ENCODE data around the gene FOXO3. TPM values are rescaled to one million over a fixed set of nuclear protein-coding genes. Genes with fewer than 3 reads are reported as not detected.

The FOXO3 gene
- polyA plus RNA-seq, 1 donor (not counting 4 experiments of a cell fraction or from before 2014, with no cell fraction given) = 17.6 TPM

DNA sequence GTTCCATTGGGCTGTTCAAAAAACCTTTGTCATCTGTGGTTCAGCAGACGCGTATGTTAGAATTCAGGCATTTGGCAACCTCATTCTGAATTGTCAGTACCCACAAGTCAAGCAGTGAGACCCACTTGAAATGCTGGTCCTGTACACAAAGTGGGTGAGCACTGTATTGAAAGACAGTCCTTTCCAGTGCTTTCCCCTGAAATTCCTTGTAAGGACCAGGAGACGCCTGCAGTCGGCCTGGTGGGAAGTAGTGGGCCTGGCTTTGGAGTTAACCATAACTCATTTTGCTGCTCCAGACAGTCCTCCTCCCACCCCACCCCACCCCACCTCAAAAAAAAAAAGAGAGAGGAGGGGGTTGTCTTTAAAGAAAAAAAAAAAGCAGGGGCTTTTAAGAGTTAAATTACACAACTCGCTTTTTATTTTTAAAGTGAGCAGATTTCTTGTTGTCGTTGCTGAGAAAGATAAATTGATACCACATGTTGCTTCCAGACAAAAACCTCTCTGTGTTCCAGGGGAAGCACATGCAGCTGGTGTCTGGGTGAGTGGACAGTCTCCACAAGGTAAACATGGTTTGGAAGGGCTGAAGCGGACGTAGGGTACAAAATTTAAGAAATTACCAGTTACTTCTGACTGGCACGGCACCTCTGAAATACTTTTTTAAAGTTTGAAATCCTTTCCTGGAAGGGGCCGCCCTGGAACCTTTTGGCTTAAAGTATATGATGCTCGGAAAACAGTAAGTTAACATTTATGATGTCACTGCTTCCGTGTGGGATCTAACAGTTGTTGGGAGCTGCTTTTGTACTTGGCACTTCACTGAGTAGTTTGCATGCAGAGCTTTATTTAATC, 95.3 kb downstream of the FOXO3 start:
- DNase-seq (ENCODE audit: low read depth, low spot score) (no peak), FAIRE-seq (no peak)
- Histone ChIP-seq H2AFZ (ENCODE audit: control insufficient read depth, low read length) (no peak overlapping the region), H3K4me1 (ENCODE audit: control insufficient read depth, extremely low read depth, insufficient read depth, low read length) (peaks cover 42% of the 10 kb centered on the region), H3K9me3 (ENCODE audit: control insufficient read depth, low read depth, low read length) (no peaks in the 10 kb centered on the region), H3K4me2 (ENCODE audit: control insufficient read depth, extremely low read depth, insufficient read depth, low read depth, low read length) (no peak overlapping the region), H3K79me2 (ENCODE audit: control insufficient read depth, insufficient read depth, low read length) (peaks cover 70% of the 10 kb centered on the region), H4K20me1 (ENCODE audit: control insufficient read depth, extremely low read depth, insufficient read depth, low read length) (no peaks in the 10 kb centered on the region), H3K27me3 (ENCODE audit: control insufficient read depth, extremely low read depth, insufficient read depth, low read length) (no peaks in the 10 kb centered on the region), H3K4me3 (ENCODE audit: control insufficient read depth in 2 of 3, extremely low read depth in 1 of 3, insufficient read depth in 2 of 3, low read depth in 1 of 3, low read length in 3 of 3) (no peak overlapping the region), H3K9me1 (ENCODE audit: control insufficient read depth, extremely low read depth, insufficient read depth, low read length) (no peaks in the 10 kb centered on the region), H3K27ac (ENCODE audit: control insufficient read depth, insufficient read depth, low read length) (no peak overlapping the region), H3K9ac (ENCODE audit: control insufficient read depth, extremely low read depth, insufficient read depth, low read length) (no peak overlapping the region), H3K36me3 (ENCODE audit: control insufficient read depth in 2 of 2, extremely low read depth in 1 of 2, insufficient read depth in 2 of 2, low read length in 2 of 2) (no peaks in the 10 kb centered on the region)
- dilution Hi-C loops (cut with MboI; ENCODE audit: extremely low pct_ligation_motif_present, low sequenced_read_pairs) = no loop called here
- no peak for TF ChIP-seq EZH2 (IDR thresholded peaks at IDR 0.05; ENCODE audit: low read length)
- TF ChIP-seq, protein P1, sequence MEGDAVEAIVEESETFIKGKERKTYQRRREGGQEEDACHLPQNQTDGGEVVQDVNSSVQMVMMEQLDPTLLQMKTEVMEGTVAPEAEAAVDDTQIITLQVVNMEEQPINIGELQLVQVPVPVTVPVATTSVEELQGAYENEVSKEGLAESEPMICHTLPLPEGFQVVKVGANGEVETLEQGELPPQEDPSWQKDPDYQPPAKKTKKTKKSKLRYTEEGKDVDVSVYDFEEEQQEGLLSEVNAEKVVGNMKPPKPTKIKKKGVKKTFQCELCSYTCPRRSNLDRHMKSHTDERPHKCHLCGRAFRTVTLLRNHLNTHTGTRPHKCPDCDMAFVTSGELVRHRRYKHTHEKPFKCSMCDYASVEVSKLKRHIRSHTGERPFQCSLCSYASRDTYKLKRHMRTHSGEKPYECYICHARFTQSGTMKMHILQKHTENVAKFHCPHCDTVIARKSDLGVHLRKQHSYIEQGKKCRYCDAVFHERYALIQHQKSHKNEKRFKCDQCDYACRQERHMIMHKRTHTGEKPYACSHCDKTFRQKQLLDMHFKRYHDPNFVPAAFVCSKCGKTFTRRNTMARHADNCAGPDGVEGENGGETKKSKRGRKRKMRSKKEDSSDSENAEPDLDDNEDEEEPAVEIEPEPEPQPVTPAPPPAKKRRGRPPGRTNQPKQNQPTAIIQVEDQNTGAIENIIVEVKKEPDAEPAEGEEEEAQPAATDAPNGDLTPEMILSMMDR (optimal IDR thresholded peaks at IDR 0.05 in 1 of 3, IDR thresholded peaks at IDR 0.05 in 1 of 3, conservative IDR thresholded peaks at IDR 0.05 in 1 of 3; ENCODE audit: extremely low read depth in 1 of 3, insufficient read depth in 2 of 3, low read length in 3 of 3) = no peak

DNA sequence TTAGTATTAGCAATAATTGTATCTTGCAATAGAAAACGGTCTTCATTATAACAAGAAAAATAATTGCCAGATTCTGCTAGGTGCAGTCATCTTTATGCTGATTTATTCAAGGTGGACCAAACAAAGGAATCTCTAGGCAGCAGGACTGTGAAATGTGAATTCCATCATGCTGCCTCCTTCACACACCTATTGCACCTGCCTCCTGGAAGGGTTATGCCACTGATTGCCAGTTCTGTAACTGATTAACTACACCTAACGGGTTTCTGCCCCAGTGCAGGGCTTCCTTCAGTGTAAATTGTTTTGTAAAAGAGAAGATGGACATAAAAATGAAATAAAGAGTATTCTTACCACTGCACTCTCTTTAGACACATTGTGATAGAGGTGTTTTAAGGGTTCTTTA, 96.1 kb downstream of the FOXO3 start:
- Histone ChIP-seq H3K27ac (ENCODE audit: control insufficient read depth, insufficient read depth, low read length) (no peak overlapping the region), H3K9me1 (ENCODE audit: control insufficient read depth, extremely low read depth, insufficient read depth, low read length) (no peaks in the 10 kb centered on the region), H2AFZ (ENCODE audit: control insufficient read depth, low read length) (no peak overlapping the region), H3K9ac (ENCODE audit: control insufficient read depth, extremely low read depth, insufficient read depth, low read length) (no peak overlapping the region), H3K4me1 (ENCODE audit: control insufficient read depth, extremely low read depth, insufficient read depth, low read length) (peaks cover 42% of the 10 kb centered on the region), H3K27me3 (ENCODE audit: control insufficient read depth, extremely low read depth, insufficient read depth, low read length) (no peaks in the 10 kb centered on the region), H3K79me2 (ENCODE audit: control insufficient read depth, insufficient read depth, low read length) (peaks cover 73% of the 10 kb centered on the region), H3K9me3 (ENCODE audit: control insufficient read depth, low read depth, low read length) (no peaks in the 10 kb centered on the region), H3K36me3 (ENCODE audit: control insufficient read depth in 2 of 2, extremely low read depth in 1 of 2, insufficient read depth in 2 of 2, low read length in 2 of 2) (no peaks in the 10 kb centered on the region), H4K20me1 (ENCODE audit: control insufficient read depth, extremely low read depth, insufficient read depth, low read length) (no peaks in the 10 kb centered on the region), H3K4me2 (ENCODE audit: control insufficient read depth, extremely low read depth, insufficient read depth, low read depth, low read length) (no peak overlapping the region), H3K4me3 (ENCODE audit: control insufficient read depth in 2 of 3, extremely low read depth in 1 of 3, insufficient read depth in 2 of 3, low read depth in 1 of 3, low read length in 3 of 3) (no peak overlapping the region)
- no peak for DNase-seq (ENCODE audit: low read depth, low spot score)
- TF ChIP-seq, protein P1 (optimal IDR thresholded peaks at IDR 0.05 in 1 of 3, IDR thresholded peaks at IDR 0.05 in 1 of 3, conservative IDR thresholded peaks at IDR 0.05 in 1 of 3; ENCODE audit: extremely low read depth in 1 of 3, insufficient read depth in 2 of 3, low read length in 3 of 3) = no peak
- no peak for TF ChIP-seq EZH2 (IDR thresholded peaks at IDR 0.05; ENCODE audit: low read length)
- no peak for FAIRE-seq
- dilution Hi-C loops (cut with MboI; ENCODE audit: extremely low pct_ligation_motif_present, low sequenced_read_pairs) = no loop called here
